ENCODE results near the gene LY86.

DNA sequence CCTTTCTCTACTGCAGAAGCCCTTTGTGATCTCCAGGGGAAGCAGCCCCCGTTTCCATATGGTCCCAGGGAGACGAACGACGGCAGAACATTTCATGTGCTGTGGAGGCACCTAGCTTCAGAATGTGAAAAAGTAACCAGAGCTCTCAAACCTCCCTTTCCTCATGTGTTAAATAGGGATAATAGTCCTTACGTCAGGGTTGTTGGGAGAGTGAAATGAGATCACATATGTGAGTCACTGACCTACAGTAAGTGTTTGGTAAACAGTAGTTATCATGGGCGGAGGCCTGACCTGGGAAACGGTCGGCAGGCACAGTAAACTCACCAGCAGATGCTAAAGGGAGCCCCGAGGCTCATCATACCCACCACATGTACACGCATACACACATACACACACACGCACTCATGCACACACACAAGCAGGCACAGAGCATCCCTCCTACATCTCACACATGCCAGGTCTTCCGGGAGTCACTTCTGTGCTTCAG, 89.7 kb downstream of the LY86 start:
- TF ChIP-seq POLR2A (IDR thresholded peaks at IDR 0.05) = no peak
- TF ChIP-seq, protein P1, sequence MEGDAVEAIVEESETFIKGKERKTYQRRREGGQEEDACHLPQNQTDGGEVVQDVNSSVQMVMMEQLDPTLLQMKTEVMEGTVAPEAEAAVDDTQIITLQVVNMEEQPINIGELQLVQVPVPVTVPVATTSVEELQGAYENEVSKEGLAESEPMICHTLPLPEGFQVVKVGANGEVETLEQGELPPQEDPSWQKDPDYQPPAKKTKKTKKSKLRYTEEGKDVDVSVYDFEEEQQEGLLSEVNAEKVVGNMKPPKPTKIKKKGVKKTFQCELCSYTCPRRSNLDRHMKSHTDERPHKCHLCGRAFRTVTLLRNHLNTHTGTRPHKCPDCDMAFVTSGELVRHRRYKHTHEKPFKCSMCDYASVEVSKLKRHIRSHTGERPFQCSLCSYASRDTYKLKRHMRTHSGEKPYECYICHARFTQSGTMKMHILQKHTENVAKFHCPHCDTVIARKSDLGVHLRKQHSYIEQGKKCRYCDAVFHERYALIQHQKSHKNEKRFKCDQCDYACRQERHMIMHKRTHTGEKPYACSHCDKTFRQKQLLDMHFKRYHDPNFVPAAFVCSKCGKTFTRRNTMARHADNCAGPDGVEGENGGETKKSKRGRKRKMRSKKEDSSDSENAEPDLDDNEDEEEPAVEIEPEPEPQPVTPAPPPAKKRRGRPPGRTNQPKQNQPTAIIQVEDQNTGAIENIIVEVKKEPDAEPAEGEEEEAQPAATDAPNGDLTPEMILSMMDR (IDR thresholded peaks at IDR 0.05) = no peak

All from testis (tissue), 2 donors.